DOHH2 (cell line): ENCODE results near the gene RBCK1.

ENCODE experiments used
- H3F3A ChIP-seq: fragments of 200-600 bp; sonication (generic), shearing (Covaris generic); 2 replicates; pipeline ENCODE4 v1.6.0; 2016; ENCODE audit warnings: antibody characterized with exemption, mild to moderate bottlenecking; ENCODE audit not compliant: control insufficient read depth, insufficient read depth
- H3K27ac ChIP-seq: fragments of 200-600 bp; sonication (generic); 2 replicates; pipeline ENCODE4 v1.5.1; 2014; ENCODE audit warnings: low read depth, mild to moderate bottlenecking, low read length, moderate library complexity
- H3K27me3 ChIP-seq: fragments of 200-600 bp; sonication (generic); 2 replicates; pipeline ENCODE4 v1.6.1; 2014; ENCODE audit warnings: mild to moderate bottlenecking, low read length, mixed read lengths; ENCODE audit not compliant: control insufficient read depth
- H3K36me3 ChIP-seq: fragments of 200-600 bp; sonication (generic); 2 replicates; pipeline ENCODE4 v1.6.1; 2014; ENCODE audit warnings: mild to moderate bottlenecking, low read length, moderate library complexity, mixed read lengths; ENCODE audit not compliant: control insufficient read depth
- H3K4me1 ChIP-seq: fragments of 200-600 bp; sonication (generic); 2 replicates; pipeline ENCODE4 v1.6.1; 2014; ENCODE audit warnings: mild to moderate bottlenecking, low read length, mixed read lengths; ENCODE audit not compliant: control insufficient read depth
- H3K4me2 ChIP-seq: fragments of 200-600 bp; sonication (generic); 2 replicates; pipeline ENCODE4 v1.6.0; 2014; ENCODE audit warnings: mild to moderate bottlenecking, low read length, moderate library complexity
- H3K4me3 ChIP-seq: fragments of 200-600 bp; sonication (generic); 2 replicates; pipeline ENCODE4 v1.5.1; 2014; ENCODE audit warnings: mild to moderate bottlenecking, low read length, mixed read lengths
- H3K79me2 ChIP-seq: fragments of 200-600 bp; sonication (generic); 2 replicates; pipeline ENCODE4 v1.6.1; 2014; ENCODE audit warnings: mild to moderate bottlenecking, low read length, mixed read lengths; ENCODE audit not compliant: control insufficient read depth
- H3K9me2 ChIP-seq: fragments of 200-600 bp; sonication (generic); replicated peaks from 2 replicates; pipeline ENCODE4 v1.6.1; 2014; ENCODE audit warnings: mild to moderate bottlenecking, low read length, mixed read lengths; ENCODE audit not compliant: control insufficient read depth
- H3K9me3 ChIP-seq: fragments of 200-600 bp; sonication (generic); 2 replicates; pipeline ENCODE4 v1.6.1; 2014; ENCODE audit warnings: antibody characterized with exemption, low read length, mixed read lengths; ENCODE audit not compliant: control insufficient read depth, insufficient read depth
- H4K20me1 ChIP-seq: fragments of 200-600 bp; sonication (generic); 2 replicates; pipeline ENCODE4 v1.6.0; 2014; ENCODE audit warnings: low read depth, mild to moderate bottlenecking, antibody characterized with exemption, low read length, moderate library complexity; ENCODE audit not compliant: control insufficient read depth, insufficient read depth
- CTCF ChIP-seq: fragments of 200-600 bp; sonication (generic); IDR thresholded peaks from one replicate; pipeline ENCODE4 v1.5.1; 2014; ENCODE audit warnings: antibody characterized with exemption, mild to moderate bottlenecking, low read depth, low read length; ENCODE audit not compliant: poor library complexity, severe bottlenecking
- EZH2phosphoT487 ChIP-seq: fragments of 200-600 bp; sonication (generic); IDR thresholded peaks from 2 replicates; pipeline ENCODE4 v1.6.1; 2017; ENCODE audit warnings: borderline replicate concordance, mild to moderate bottlenecking, antibody characterized with exemption, low read length, moderate library complexity, mixed read lengths

RBCK1 gene

GRCh38 chr20:440148-440547, 32.0 kb downstream of the RBCK1 start:
- no peaks in the 10 kb centered on the region for H3K9me3 ChIP-seq
- peaks cover 3% of the 10 kb centered on the region for H4K20me1 ChIP-seq
- no peaks in the 10 kb centered on the region for H3K27me3 ChIP-seq
- TF ChIP-seq CTCF (no peak), EZH2phosphoT487 (no peak)
- peaks cover 24% of the 10 kb centered on the region for H3K4me1 ChIP-seq
- H3K27ac ChIP-seq: no peak overlapping the region
- H3K36me3 ChIP-seq: peaks cover 75% of the 10 kb centered on the region
- H3K9me2 ChIP-seq: no peaks in the 10 kb centered on the region
- H3K79me2 ChIP-seq: no peaks in the 10 kb centered on the region
- H3K4me3 ChIP-seq: no peak overlapping the region
- H3K4me2 ChIP-seq: no peak overlapping the region
- no peaks in the 10 kb centered on the region for H3F3A ChIP-seq

- Histone ChIP-seq H3F3A (no peaks in the 10 kb centered on the region), H3K79me2 (no peaks in the 10 kb centered on the region), H3K36me3 (peaks cover 76% of the 10 kb centered on the region), H3K9me3 (no peaks in the 10 kb centered on the region), H3K9me2 (no peaks in the 10 kb centered on the region), H3K4me3 (no peak overlapping the region), H3K27ac (no peak overlapping the region), H3K27me3 (no peaks in the 10 kb centered on the region), H4K20me1 (peaks cover 4% of the 10 kb centered on the region), H3K4me2 (no peak overlapping the region), H3K4me1 (peaks cover 24% of the 10 kb centered on the region)
- TF ChIP-seq CTCF (no peak), EZH2phosphoT487 (no peak)
Measured at GRCh38 chr20:440636-441035, 32.5 kb downstream of the RBCK1 start.

- Histone ChIP-seq H3K4me2 (no peak overlapping the region), H3K9me3 (no peaks in the 10 kb centered on the region), H3K4me1 (peaks cover 12% of the 10 kb centered on the region), H3K27me3 (no peaks in the 10 kb centered on the region), H3K9me2 (no peaks in the 10 kb centered on the region), H3F3A (no peaks in the 10 kb centered on the region), H3K36me3 (peaks cover 60% of the 10 kb centered on the region), H3K4me3 (no peak overlapping the region), H3K79me2 (0 out of 2 replicates have a peak, but pooled peaks cover 3% of the 10 kb centered on the region), H3K27ac (no peak overlapping the region), H4K20me1 (peaks cover 4% of the 10 kb centered on the region)
- no peak for TF ChIP-seq CTCF
- no peak for TF ChIP-seq EZH2phosphoT487
Measured at GRCh38 chr20:443223-443775, 35.2 kb downstream of the RBCK1 start.
